Left lung (tissue), 10 donors: Measurements from ENCODE around the gene UBE2E2. TPM values are rescaled to one million over a fixed set of nuclear protein-coding genes. Genes with fewer than 3 reads are reported as not detected.

Experiments used
- ATAC-seq: fragments of 200-7000 bp; cut with Tn5 transposase; one replicate; pipeline ENCODE4 v1.9.1; 2020; ENCODE audit warnings: moderate library complexity
- DNase-seq, 4 donors: peaks; one replicate each; pipeline ENCODE4 v3.0.0-alpha.2; 2013 to 2020
- H3K27ac ChIP-seq, 2 donors: fragments of 200-600 bp; sonication (generic) in 1 of 2; one replicate each; pipeline versions ENCODE4 v1.5.0 to v1.8.0; 2020 to 2021
- H3K27me3 ChIP-seq, 2 donors: fragments of 200-600 bp; sonication (generic) in 1 of 2; one replicate each; pipeline versions ENCODE4 v1.5.0 to v1.8.0; 2020 to 2021
- H3K36me3 ChIP-seq, 2 donors: fragments of 200-600 bp; sonication (generic) in 1 of 2; one replicate each; pipeline versions ENCODE4 v1.5.0 to v1.8.0; 2020 to 2021
- H3K4me1 ChIP-seq, 2 donors: fragments of 200-600 bp; one replicate each; pipeline ENCODE4 v1.8.0; 2021
- H3K4me3 ChIP-seq, 2 donors: fragments of 200-600 bp; sonication (generic) in 1 of 2; one replicate each; pipeline versions ENCODE4 v1.5.0 to v1.8.0; 2020 to 2021; ENCODE audit warnings: mild to moderate bottlenecking in 1 of 2
- H3K9me3 ChIP-seq, 2 donors: fragments of 200-600 bp; sonication (generic) in 1 of 2; one replicate each; pipeline versions ENCODE4 v1.5.0 to v1.8.0; 2020 to 2021
- intact Hi-C, 2 donors: fragments of 100-400 bp; cut with DNase I; formaldehyde crosslinking; loops; one replicate each; pipeline versions ENCODE4 v1.11.2 to v1.14.2; 2022
- polyA plus RNA-seq, 6 donors: library from polyadenylated mRNA; unstranded; fragments of 120-200 nt; gene quantifications; one replicate each; pipeline ENCODE4 v1.2.1, GENCODE V29; 2013; ENCODE audit not compliant: insufficient read length in 6 of 6
- total RNA-seq, 2 donors: library from RNA; stranded (reverse); fragmentation: NEBNext Ultra II Directional; extraction: Animal tissue kit (Norgen Biotek cat#: 25700); gene quantifications; one replicate each; pipeline ENCODE4 v1.2.1, GENCODE V29; 2021
- TF ChIP-seq, protein P1 (sequence below), 2 donors: fragments of 200-600 bp; sonication (generic) in 1 of 2; IDR thresholded peaks; one replicate each; pipeline versions ENCODE4 v1.5.0 to v1.8.0; 2021; ENCODE audit warnings: antibody characterized with exemption in 2 of 2
- donor health status: DM: no; HTN: yes; CAD: no.
- donor health status: DM: no; HTN: no; CAD: no.

UBE2E2 gene
- total and polyA plus RNA-seq, 8 donors = 42.3 to 55.6 (median 47.5) TPM

DNA sequence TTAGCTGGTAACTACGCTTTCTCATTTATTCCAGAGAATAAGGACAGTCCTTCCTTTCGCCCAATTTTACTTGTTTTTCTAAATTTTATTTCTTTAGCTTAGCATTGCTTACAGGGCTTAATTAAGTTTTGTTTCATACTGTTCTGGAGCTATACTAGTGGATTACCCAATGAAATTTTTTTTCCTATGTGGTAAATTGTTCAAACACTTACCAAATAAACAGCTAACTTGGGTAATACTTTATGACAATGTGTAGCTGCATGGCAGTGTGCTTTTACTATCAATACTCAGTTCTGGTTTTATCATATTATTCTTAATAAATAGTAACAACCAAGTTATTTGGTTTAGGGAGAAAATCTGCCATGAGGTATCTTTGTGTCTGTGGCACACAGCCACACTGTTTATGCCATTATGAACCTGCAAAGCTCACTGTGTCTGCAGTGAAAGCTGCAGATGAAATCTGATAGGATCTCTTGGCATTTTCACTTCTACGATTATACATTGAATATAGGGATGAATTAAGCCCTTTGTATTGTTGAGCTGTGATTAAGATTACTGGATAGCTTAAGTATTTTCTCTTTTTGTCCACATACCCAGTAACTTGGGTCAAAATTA, 37.2 kb downstream of the UBE2E2 start:
- intact Hi-C loops = no loop called here
- DNase-seq (no peak), ATAC-seq (peak; percentile 41)
- no peak overlapping the region for H3K27ac ChIP-seq
- no peaks in the 10 kb centered on the region for H3K9me3 ChIP-seq
- H3K4me3 ChIP-seq = no peak overlapping the region
- no peaks in the 10 kb centered on the region for H3K27me3 ChIP-seq
- TF ChIP-seq, protein P1, sequence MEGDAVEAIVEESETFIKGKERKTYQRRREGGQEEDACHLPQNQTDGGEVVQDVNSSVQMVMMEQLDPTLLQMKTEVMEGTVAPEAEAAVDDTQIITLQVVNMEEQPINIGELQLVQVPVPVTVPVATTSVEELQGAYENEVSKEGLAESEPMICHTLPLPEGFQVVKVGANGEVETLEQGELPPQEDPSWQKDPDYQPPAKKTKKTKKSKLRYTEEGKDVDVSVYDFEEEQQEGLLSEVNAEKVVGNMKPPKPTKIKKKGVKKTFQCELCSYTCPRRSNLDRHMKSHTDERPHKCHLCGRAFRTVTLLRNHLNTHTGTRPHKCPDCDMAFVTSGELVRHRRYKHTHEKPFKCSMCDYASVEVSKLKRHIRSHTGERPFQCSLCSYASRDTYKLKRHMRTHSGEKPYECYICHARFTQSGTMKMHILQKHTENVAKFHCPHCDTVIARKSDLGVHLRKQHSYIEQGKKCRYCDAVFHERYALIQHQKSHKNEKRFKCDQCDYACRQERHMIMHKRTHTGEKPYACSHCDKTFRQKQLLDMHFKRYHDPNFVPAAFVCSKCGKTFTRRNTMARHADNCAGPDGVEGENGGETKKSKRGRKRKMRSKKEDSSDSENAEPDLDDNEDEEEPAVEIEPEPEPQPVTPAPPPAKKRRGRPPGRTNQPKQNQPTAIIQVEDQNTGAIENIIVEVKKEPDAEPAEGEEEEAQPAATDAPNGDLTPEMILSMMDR (IDR thresholded peaks at IDR 0.05) = no peak
- no peaks in the 10 kb centered on the region for H3K36me3 ChIP-seq
- peaks cover 0 to 19% of the 10 kb centered on the region in 2 donors for H3K4me1 ChIP-seq

DNA sequence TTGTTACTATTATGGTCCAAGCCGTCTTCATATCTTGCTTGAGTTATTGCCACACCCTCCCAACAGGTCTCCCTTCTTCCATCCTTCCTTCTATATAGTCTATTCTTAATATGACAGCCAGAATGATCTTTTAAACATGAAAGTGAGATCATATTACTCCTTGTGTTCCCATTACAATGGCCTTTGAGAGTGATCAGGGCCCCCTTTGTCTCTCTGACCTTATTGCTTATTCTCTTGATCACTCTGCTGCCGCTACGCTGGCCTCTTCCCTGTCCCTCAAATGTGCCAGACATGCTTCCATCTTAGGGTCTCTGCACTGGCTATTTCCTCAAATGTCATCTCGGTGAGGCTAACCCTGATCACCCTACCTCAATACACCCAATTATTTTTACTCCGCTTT, 38.1 kb downstream of the UBE2E2 start:
- ATAC-seq = no peak
- no peak for DNase-seq
- H3K27ac ChIP-seq = no peak overlapping the region
- TF ChIP-seq, protein P1 (IDR thresholded peaks at IDR 0.05) = no peak
- no peaks in the 10 kb centered on the region for H3K9me3 ChIP-seq
- intact Hi-C loops = no loop called here
- no peaks in the 10 kb centered on the region for H3K27me3 ChIP-seq
- no peaks in the 10 kb centered on the region for H3K36me3 ChIP-seq
- no peak overlapping the region for H3K4me3 ChIP-seq
- peaks cover 0 to 19% of the 10 kb centered on the region in 2 donors for H3K4me1 ChIP-seq

DNA sequence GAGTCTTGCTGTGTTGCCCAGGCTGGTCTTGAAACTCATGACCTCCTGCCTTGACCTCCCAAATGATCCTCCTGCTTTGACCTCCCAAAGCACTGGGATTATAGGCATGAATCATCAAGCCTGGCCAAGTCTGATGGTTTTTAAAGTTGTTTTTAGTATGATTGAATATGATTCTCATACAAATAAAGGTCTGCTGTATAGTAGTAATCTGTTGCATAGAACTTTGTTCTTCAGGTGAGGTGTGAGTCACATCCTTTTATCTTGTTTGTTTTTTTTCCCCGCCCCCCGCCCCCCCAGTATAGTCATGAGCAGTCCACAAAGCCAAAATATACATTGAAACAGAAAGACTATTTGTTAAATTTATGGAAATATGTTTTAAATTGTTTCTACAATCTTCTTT, 39.0 kb downstream of the UBE2E2 start:
- Histone ChIP-seq H3K27me3 (no peaks in the 10 kb centered on the region), H3K27ac (no peak overlapping the region), H3K9me3 (no peaks in the 10 kb centered on the region), H3K4me3 (no peak overlapping the region), H3K36me3 (no peaks in the 10 kb centered on the region), H3K4me1 (peaks cover 0 to 19% of the 10 kb centered on the region in 2 donors)
- no peak for DNase-seq
- TF ChIP-seq, protein P1 (IDR thresholded peaks at IDR 0.05) = no peak
- intact Hi-C loops = no loop called here
- no peak for ATAC-seq

DNA sequence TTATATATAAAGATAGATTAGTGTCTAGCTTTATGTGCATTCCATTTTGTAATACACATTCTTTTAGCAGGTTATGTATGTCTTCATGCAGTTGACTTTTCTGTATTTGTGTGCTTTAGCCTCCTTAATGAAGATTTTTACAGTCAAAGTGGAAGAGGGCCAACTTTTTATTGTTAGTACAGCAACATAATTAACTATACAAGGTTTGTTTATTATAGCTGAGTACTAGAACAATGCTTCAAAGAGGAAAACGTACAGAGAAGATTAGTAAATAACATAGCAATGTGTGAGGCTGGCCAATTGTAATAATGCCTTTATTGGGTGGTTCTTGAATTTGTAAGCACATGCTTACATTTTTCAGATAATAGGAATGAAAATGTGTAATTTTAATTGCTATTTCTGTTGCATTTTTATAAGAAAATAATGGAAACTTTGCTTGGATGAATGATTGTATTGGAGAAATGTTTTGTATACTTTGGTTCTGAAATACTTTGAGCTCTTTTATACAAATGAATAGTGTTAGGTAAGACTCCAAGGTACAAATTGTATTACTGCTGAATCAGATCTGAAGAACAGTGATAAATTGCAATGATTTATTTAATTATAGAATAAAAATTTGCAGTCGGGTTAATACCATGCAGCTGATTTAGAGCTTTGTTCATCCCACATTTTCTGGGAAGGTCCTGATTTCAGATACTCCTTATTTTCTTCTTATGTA, 41.4 kb downstream of the UBE2E2 start:
- DNase-seq (no peak), ATAC-seq (no peak)
- Histone ChIP-seq H3K27ac (no peak overlapping the region), H3K27me3 (no peaks in the 10 kb centered on the region), H3K4me3 (no peak overlapping the region), H3K9me3 (no peaks in the 10 kb centered on the region), H3K36me3 (no peaks in the 10 kb centered on the region), H3K4me1 (peaks cover 0 to 18% of the 10 kb centered on the region in 2 donors)
- intact Hi-C loops = no loop called here
- TF ChIP-seq, protein P1 (IDR thresholded peaks at IDR 0.05) = no peak

DNA sequence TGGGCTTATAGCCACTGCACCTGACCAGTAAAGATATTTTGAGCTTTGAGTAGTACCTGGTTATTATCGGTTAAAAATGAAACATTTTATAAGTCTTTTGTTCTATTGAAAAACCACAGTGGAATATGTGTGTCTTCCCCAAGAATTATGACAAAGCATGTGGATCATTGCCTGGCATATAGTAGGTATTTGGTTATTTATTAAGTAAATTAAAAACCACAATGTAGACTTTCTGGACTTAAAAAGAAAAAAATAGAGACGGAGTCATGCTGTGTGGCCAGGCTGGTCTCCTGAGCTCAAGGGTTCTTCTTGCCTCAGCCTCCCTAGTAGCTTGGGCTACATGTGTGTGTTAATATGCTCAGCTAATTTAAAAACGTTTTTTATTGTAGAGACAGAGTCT, 43.5 kb downstream of the UBE2E2 start:
- no peak for ATAC-seq
- Histone ChIP-seq H3K9me3 (no peaks in the 10 kb centered on the region), H3K27ac (no peak overlapping the region), H3K4me3 (no peak overlapping the region), H3K27me3 (no peaks in the 10 kb centered on the region), H3K4me1 (no peaks in the 10 kb centered on the region), H3K36me3 (no peaks in the 10 kb centered on the region)
- TF ChIP-seq, protein P1 (IDR thresholded peaks at IDR 0.05) = no peak
- intact Hi-C loops = no loop called here
- DNase-seq = no peak
